Psoas muscle (tissue), 8 donors: Measurements from ENCODE around the gene GJD4. TPM values are rescaled to one million over a fixed set of nuclear protein-coding genes. Genes with fewer than 3 reads are reported as not detected.

Source experiments
- ATAC-seq, 4 donors: fragments of 200-7000 bp; cut with Tn5 transposase; one replicate each; pipeline ENCODE4 v1.9.1; 2020; ENCODE audit warnings: moderate library complexity in 3 of 4, mild to moderate bottlenecking in 2 of 4
- DNase-seq, 2 donors: peaks; one replicate each; pipeline ENCODE4 v3.0.0-alpha.2; 2020
- H3K27ac ChIP-seq: fragments of 200-600 bp; one replicate; pipeline ENCODE4 v1.8.0; 2022
- H3K27me3 ChIP-seq, 3 donors: fragments of 200-600 bp in 1 of 3; one replicate each; pipeline versions ENCODE4 v1.6.1 to v1.8.0; 2013 to 2022; ENCODE audit warnings: low read length in 2 of 3, mild to moderate bottlenecking in 2 of 3, moderate library complexity in 1 of 3; ENCODE audit not compliant: insufficient read depth in 3 of 3
- H3K36me3 ChIP-seq, 2 donors: fragments of 200-600 bp in 1 of 2; one replicate each; pipeline versions ENCODE4 v1.6.1 to v1.8.0; 2013 to 2022; ENCODE audit warnings: low read depth in 1 of 2, mild to moderate bottlenecking in 1 of 2, moderate library complexity in 1 of 2; ENCODE audit not compliant: insufficient read depth in 1 of 2
- H3K4me1 ChIP-seq: fragments of 200-600 bp; one replicate; pipeline ENCODE4 v1.8.0; 2022
- H3K4me3 ChIP-seq: fragments of 200-600 bp; one replicate; pipeline ENCODE4 v1.8.0; 2022; ENCODE audit warnings: mild to moderate bottlenecking
- H3K9me3 ChIP-seq: fragments of 200-600 bp; one replicate; pipeline ENCODE4 v1.8.0; 2022
- CTCF ChIP-seq: fragments of 200-600 bp; IDR thresholded peaks from one replicate; pipeline ENCODE4 v1.8.0; 2022; ENCODE audit warnings: antibody characterized with exemption
- WGBS, 3 donors: extraction: QIAGEN DNeasy Blood & Tissue Kit; methylation state at CpG; one replicate each; pipeline versions ENCODE4 v1.1.6 to v1.1.7; 2013; 5-methylcytosine and 5-hydroxymethylcytosine counted together
- intact Hi-C, 2 donors: fragments of 100-400 bp; cut with DNase I; formaldehyde crosslinking; loops; one replicate each; pipeline versions ENCODE4 v1.11.0 to v1.14.2; 2022
- polyA plus RNA-seq, 3 donors: library from polyadenylated mRNA; stranded (reverse); fragments of 200-250 nt; gene quantifications; one replicate each; pipeline ENCODE4 v1.2.3, GENCODE V29; 2013
- total RNA-seq, 4 donors: library from RNA; stranded (reverse); fragmentation: NEBNext Ultra II Directional in 2 of 4; extraction: Animal tissue kit (Norgen Biotek cat#: 25700) in 2 of 4; gene quantifications; one replicate each; pipeline versions ENCODE4 v1.2.1 to v1.2.4, GENCODE V29; 2021 to 2023
- donor health status: healthy with polysubstance abuse.
- donor health status: DM: no; HTN: no; CAD: no; lungs with moderate emphysema.
- donor health status: Bipolar disorder and iron deficiency.
- donor health status: healthy.
- donor health status: DM: yes; HTN: yes; CAD: no.
- donor health status: DM: no; HTN: no; CAD: no.
- donor health status: DM: no; HTN: no; CAD: no.
- donor health status: DM: yes; HTN: yes; CAD: no.

The GJD4 gene
- total and polyA plus RNA-seq, 7 donors = 0.03 TPM; not detected in 6

- Histone ChIP-seq H3K4me3 (no peak overlapping the region), H3K9me3 (no peaks in the 10 kb centered on the region), H3K36me3 (no peaks in the 10 kb centered on the region), H3K27me3 (peaks cover 0 to 28% (median 9%) of the 10 kb centered on the region in 3 donors), H3K4me1 (peaks cover 3% of the 10 kb centered on the region), H3K27ac (no peak overlapping the region)
- 81 to 88% (median 82%) methylated on average over 2 of the region's 2 CpGs for WGBS, 3 donors
- DNase-seq (no peak), ATAC-seq (no peak)
- intact Hi-C loops = no loop called here
- no peak for TF ChIP-seq CTCF
Observed at GRCh38 chr10:35613107-35613440, 7.9 kb downstream of the GJD4 start.

GRCh38 chr10:35613597-35614226 is 8.6 kb downstream of the GJD4 start:
- no peaks in the 10 kb centered on the region for H3K4me1 ChIP-seq
- ATAC-seq (no peak), DNase-seq (no peak)
- 62 to 65% (median 64%) methylated on average over 8 of the region's 8 CpGs for WGBS, 3 donors
- peaks cover 0 to 22% (median 3%) of the 10 kb centered on the region in 3 donors for H3K27me3 ChIP-seq
- H3K4me3 ChIP-seq = no peak overlapping the region
- TF ChIP-seq CTCF = peak; percentile 13
- no peaks in the 10 kb centered on the region for H3K9me3 ChIP-seq
- intact Hi-C loops = no loop called here
- H3K27ac ChIP-seq = no peak overlapping the region
- no peaks in the 10 kb centered on the region for H3K36me3 ChIP-seq

- ATAC-seq (no peak), DNase-seq (no peak)
- intact Hi-C loops = no loop called here
- 46 to 54% (median 48%) methylated on average over 5 of the region's 5 CpGs for WGBS, 3 donors
- H3K4me1 ChIP-seq = no peaks in the 10 kb centered on the region
- no peak overlapping the region for H3K4me3 ChIP-seq
- no peaks in the 10 kb centered on the region for H3K36me3 ChIP-seq
- TF ChIP-seq CTCF = no peak
- H3K27ac ChIP-seq = no peak overlapping the region
- H3K9me3 ChIP-seq = no peaks in the 10 kb centered on the region
- H3K27me3 ChIP-seq = peaks cover 0 to 20% (median 0%) of the 10 kb centered on the region in 3 donors
Observed at GRCh38 chr10:35614312-35614711, 9.2 kb downstream of the GJD4 start.

- H3K27me3 ChIP-seq = peaks cover 0 to 7% (median 0%) of the 10 kb centered on the region in 3 donors
- DNase-seq = no peak
- H3K9me3 ChIP-seq = no peaks in the 10 kb centered on the region
- no peaks in the 10 kb centered on the region for H3K36me3 ChIP-seq
- WGBS, 3 donors = 71 to 80% (median 74%) methylated on average over 6 of the region's 6 CpGs
- ATAC-seq = no peak
- no peak overlapping the region for H3K4me3 ChIP-seq
- intact Hi-C loops = no loop called here
- H3K4me1 ChIP-seq = no peaks in the 10 kb centered on the region
- no peak for TF ChIP-seq CTCF
- no peak overlapping the region for H3K27ac ChIP-seq
Observed at GRCh38 chr10:35626971-35627507, 21.9 kb downstream of the GJD4 start.

GRCh38 chr10:35631404-35631803 is 26.3 kb downstream of the GJD4 start:
- Histone ChIP-seq H3K27me3 (no peaks in the 10 kb centered on the region), H3K4me3 (no peak overlapping the region), H3K9me3 (no peaks in the 10 kb centered on the region), H3K36me3 (no peaks in the 10 kb centered on the region), H3K27ac (no peak overlapping the region), H3K4me1 (no peaks in the 10 kb centered on the region)
- WGBS, 3 donors = 89 to 100% (median 95%) methylated on average over 1 of the region's 1 CpG
- DNase-seq (no peak), ATAC-seq (no peak)
- TF ChIP-seq CTCF = no peak
- intact Hi-C loops = loop anchor here (5.0 to 10.0 kb wide), 2 partner anchors 1251 to 1253 kb away; no protein-coding TSS in a partner anchor
